NCI-H146 (cell line): ENCODE data around the gene CBS.
"Not testable (repeated sequence)": the region's sequence is repeated elsewhere in the genome, so short reads cannot be mapped to it uniquely, and the experiment has no call there.

Experiments
- DNase-seq: peaks from one replicate; lab custom pipeline; 2025; lab: John Stamatoyannopoulos, UW

CBS gene

DNA sequence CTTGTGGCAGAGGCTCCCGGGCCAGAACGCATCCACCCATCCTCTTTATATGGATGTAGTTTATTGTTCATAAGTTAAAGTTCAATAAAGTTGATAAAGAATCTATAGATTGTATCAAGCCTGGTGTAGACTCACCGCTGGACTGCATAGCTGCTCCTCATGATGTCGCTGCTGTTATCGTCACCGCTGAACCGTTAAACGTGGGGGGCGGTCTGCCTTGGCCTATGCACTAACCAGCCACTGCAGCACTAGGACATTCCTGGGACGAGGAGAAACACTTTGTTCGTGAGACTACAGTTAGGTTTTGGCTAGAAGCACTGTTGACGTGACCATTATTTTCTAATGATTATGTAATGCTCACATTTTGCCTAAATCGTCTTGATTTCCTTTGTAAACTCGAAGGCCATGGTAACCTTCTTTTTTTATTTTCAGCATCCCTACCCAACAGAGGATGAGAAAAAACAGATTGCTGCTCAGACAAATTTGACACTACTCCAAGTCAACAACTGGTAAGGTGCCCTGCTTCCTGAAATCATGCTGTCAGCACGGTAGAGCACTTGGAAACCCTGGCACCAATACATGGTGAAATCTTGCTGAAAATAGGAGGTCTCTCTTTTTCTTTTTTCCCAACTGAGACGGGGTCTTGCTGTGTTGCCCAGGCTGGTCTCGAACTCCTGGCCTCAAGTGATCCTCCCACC, 51.0 kb downstream of the CBS start:
- DNase-seq, result no peak

DNA sequence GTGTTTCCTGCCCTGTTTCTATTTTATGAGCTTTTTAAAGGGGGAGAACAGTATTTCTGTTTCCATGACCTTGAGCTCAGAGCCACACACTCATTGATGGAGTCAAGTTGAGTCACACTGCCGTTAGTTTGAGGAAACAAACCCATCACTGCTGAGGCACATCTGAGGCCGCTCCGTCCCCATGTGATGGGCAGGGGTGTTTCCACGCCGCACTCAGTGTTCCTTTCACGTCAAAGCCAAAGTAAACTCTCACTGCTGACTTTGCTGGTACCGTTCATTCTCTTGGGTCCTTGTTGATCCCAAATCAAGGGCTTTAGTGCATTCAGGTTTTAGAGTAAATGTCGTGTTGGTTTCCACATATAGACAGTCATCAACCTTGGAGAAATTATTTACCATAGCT, 52.5 kb downstream of the CBS start:
- DNase-seq, result no peak

DNA sequence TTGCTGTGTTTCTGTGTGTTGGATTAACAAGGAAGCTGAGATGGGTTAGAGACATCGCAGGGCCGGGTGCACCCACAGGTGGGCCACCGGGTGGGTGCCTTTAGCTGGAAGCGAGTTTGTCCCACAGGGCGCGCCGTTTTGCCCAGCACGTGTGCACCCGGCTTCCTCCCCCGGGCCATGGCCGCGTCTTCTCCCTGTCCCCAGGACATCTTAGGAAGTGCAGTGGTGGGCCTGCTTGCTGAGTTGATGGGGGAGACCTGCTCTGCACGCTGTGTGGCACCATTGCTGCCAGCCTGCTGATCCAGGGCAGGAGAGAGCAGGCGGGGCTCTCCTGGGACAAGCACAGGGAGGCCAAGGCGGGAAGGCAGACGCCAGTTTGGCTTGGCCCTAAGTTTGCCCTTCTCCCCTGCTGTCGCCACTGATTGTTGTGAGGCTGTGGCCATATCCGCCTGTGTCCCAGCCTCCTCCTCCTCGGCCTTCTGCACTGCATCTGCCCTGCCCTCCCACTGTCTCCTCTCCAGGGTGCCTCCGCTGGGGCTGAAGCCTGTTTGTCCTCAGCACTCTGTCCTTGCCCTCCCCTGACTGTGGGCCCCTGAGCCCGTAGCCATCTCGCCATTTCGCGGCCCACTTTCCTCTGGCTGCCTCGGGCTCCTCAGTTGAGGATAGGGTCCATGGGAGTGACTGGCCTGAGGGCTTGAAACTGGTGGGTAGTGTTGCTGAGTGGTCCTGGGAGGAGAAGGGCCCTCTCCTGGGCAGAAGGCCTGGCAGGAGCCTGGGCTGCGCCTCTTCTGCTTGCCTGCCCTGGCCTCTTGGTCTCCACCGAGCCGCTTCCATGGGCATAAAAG, 53.7 kb downstream of the CBS start:
- no peak for DNase-seq

DNA sequence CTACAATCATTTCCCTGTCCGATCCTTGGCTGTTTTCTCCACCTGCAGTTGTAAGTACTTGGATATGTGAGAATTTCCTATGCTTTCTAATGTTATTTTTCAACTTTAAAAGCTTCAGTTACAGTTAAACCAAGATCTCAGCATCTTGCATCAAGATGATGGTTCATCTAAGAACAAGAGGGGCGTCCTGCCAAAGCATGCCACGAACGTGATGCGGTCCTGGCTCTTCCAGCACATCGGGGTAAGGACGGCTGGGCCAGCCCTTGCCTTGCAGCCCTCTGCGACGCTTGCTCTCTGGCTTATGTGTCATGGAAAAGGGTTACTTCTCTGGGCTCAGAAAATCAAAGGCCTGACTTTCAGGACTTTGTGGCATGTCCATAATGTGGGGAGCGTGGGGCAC, 54.4 kb downstream of the CBS start:
- no peak for DNase-seq

DNA sequence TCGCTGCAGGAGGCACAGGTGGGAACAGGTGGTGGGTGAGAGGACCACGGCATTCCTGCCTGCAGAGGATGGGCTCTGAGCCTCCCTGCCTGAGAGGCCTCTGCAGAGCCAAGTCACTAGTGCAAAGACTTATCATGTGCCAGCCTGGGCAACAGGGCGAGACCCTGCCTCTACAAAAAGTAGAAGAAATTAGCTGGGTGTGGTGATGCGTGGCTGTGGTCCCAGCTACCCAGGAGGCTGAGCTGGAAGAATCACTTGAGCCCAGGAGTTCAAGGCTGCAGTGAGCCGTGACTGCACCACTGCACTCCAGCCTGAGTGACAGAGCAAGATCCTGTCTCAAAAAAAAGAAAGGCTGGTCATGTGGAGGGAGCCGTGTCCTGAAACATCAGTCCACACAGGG, 54.9 kb downstream of the CBS start:
- no peak for DNase-seq

DNA sequence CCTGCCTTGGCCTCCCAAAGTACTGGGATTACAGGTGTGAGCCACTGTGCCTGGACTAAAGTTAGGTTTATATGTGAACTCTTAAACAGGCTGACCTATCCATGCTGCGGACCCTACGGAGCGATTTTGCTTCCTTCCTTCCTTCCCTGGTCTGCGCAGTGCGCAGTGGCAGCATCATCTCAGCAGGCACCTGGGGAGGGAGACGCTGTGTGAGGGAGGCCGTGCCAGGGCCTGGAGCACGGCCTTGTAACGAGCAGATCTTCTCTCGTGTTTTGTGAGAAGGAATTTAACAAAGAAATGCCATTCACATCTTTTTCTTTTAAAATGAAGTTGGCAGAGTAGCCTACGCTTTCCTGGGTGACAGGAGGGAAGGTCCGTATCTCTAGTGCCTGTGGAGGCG, 55.5 kb downstream of the CBS start:
- no peak for DNase-seq

DNA sequence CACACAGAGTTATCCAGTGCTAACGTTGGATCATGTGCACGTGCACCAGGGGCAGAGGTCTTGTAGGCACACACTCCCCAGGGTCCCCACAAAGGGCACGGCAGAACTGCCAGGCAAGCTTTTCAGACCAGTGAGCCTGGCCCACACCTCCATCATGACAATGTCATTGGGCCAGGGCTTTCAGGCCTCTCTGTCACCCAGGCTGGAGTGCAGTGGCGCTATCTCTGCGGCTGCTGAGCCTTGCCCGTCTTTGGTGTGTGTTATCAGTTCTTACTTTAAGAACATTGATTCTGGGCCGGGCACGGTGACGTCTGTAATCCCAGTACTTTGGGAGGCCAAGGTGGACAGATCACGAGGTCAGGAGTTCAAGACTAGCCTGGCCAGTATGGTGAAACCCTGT, 57.1 kb downstream of the CBS start:
- no peak for DNase-seq

DNA sequence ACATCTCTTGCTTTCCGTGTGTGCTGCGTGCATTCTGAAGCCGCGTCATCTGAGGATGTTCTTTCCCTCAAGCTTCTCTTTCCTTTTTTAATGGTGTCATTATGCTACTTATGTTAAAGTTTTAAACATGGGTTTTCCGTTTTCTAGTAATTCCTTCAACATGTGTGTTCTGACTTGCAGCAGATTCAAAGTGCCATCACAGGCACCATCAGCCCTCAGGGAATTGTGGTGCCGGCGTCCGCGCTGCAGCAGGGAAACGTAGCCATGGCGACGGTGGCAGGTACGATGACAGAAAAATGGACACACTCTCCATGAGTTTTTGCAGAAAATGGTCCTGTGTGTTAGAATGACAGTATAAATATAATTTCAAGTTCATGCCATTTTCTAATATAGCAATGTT, 58.9 kb downstream of the CBS start:
- no peak for DNase-seq

DNA sequence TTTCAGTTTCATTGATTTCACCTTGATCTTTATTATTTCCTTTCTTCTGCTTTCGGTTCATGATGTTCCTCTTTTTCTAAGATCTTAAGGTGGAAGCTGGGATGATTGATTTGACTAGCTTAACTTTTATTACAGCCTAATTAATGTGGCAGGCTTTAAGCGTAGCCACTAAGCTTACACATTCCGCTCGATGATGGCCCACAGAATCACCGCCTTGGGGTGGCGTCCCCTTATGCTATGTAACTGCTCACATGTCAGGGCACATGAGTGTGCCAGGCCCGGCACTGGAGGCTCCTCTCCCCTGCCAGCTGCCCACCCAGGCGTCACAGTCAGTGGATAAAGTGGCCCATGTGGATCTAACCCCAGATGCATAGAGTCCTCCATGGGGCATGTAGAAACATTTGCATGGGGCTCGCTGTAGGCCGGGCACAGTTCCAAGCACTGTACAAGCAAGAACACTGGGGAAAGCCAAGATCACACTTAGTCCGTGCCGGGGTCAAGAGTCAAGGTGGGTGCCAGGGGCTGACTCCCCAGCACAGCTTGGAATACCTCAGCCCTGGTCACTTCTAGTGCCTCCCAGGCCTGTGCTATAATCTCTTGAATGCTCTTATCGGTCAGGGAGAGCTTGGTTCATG, 59.6 kb downstream of the CBS start:
- no peak for DNase-seq

DNA sequence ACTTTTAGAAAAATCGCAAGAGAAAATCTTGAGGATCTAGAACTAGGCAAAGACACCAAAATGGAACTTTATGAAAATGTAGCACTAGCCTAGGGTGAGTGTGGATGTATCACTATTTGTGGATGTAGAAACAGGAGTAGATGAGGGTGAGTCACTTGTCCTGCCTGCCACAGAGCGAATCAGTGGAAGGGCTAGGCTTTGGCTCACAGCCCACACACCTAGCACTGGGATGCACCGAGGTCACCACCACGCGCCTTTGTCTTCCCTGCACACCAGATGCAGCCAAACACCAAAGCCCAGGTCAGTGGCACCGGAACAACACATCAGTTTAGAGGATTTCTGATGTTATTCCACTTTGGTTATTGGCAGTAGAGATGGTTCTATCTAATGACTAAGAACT, 63.0 kb downstream of the CBS start:
- DNase-seq, result no peak

DNA sequence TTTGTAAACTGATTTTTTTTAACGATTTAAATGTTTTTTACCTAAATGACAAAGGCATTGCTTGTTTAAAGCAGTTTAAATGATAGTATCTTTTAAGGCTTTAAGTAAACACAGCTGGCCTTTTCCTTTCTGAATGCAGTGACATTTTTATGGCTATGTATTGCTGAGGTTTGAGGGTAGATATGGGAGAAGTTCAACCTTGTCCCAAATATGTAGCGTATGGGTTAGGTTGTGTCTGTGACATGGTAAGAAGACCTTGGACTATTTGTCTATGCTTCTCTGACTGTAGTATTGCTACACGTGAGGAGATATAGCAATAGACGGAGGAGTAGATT, 68.8 kb downstream of the CBS start:
- DNase-seq, result no peak

DNA sequence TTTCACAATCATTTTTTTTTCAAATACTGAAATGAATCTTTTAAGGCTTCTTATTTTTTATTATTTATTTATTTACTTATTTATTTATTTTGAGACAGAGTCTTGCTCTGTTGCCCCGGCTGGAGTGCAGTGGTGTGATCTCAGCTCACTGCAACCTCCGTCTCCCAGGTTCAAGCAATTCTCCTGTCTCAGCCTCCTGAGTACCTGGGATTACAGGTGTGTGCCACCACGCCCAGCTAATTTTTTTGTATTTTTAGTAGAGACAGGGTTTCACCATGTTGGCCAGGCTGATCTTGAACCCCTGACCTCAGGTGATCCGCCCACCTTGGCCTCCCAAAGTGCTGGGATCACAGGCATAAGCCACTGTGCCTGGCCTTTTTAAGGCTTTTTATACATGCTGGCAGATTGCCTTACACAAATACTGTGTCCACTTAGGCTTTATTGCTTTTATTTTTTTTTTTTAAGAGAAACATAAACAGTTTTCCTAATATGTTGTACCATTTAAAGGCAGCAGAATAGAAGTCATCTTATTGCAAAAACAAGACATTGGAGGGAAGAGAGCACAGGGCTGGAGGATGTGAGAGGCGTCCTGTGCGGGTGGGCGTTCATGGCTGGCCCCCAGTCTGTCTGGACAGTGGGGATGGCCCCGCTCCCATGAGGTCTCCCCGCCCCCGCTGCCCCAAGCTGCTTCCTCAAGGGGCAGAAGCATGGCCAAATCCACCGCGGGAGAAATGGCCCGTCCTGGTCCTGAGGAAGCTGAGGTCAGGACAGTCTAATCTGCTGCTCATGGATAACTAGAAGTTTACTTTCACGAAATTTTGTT, 69.4 kb downstream of the CBS start:
- not testable (repeated sequence) for DNase-seq

DNA sequence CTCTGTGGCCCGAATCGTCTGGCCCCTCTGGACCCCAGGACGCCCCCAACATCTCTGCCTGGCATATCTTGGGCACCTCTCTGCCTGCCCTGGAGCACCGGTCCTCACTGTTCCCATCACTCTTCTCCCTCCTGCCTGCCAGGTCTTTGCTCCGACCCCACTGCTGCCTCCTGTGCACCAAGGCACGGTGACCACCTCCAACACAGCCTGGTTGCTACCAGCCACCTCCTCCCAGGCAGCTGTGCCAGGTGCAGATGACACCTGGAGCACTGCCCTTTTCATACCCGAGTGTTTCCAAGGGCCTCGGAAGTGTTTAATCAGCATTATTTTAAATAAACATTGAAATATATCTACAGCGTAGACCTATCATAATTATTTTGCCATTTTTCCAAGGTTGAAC, 70.0 kb downstream of the CBS start:
- DNase-seq, result no peak

DNA sequence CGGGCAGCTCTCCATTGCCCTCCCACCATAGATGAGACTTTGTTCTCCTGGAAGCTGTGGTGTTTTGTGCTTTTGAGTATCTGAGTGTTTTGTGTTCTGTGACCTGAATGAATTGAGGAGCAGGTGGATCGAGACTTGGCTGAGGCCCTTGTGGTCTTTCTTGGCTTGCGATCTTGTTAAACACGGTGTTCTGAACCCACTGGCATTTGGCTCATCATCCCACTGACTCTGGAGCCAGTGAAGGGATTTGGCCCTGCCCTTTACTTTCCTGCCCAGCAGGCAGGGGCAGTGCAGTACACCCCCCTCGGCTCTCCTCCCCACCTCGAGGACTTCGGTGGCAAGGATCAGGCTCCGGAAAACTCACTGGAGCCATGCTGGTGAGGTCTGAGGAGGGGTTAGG, 70.7 kb downstream of the CBS start:
- DNase-seq, result no peak
